Uterus (tissue), 2 donors: ENCODE results near the gene MAPK7.

ENCODE experiments used
- POLR2A ChIP-seq, 2 donors: fragments of 450-650 bp; IDR thresholded peaks; one replicate each; pipeline ENCODE4 v1.6.1; 2016; ENCODE audit warnings: antibody characterized with exemption in 2 of 2, mild to moderate bottlenecking in 1 of 2, moderate library complexity in 1 of 2
- TF ChIP-seq, protein P1 (sequence below), 4 experiments: fragments of 200-600 bp in 2 of 4; fragments of 450-650 bp in 2 of 4; sonication (generic) in 2 of 4; IDR thresholded peaks; one replicate each; pipeline ENCODE4 v1.5.1; 2016 to 2019; ENCODE audit warnings: antibody characterized with exemption in 4 of 4, mild to moderate bottlenecking in 2 of 4, moderate library complexity in 1 of 4

DNA sequence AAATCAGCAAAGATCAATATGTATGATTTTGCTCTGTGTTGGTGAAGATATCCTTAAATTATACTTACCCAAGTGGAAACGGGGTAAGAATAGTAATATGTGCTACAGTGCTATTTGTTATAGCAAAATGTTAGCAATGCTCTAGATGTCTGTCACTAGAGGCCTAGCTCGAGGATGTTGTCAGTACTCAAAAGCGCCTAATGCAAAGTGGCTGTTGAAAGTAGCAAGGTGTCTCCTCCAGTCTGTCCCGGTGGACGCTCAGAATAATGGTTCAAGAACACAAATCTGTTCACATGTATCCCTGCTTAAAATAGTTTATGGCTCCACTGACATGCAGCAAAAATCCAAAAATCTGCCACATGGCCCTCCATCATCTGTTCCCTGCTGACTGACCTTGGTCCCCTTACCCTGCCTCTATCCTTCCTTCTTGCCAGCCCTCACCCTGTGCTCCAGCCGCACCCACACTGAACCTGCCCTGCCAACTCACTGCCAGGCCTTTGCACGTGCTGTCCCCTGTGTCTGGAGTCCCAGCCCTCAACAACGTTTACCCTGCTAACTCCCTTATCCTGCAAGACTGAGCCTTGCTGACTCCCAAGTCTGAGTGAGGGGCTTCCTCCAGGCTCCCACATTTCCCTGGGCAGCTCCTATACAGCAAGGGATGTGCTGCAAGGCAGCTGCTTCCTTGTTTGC is 23.2 kb downstream of the MAPK7 start:
- TF ChIP-seq, protein P1, sequence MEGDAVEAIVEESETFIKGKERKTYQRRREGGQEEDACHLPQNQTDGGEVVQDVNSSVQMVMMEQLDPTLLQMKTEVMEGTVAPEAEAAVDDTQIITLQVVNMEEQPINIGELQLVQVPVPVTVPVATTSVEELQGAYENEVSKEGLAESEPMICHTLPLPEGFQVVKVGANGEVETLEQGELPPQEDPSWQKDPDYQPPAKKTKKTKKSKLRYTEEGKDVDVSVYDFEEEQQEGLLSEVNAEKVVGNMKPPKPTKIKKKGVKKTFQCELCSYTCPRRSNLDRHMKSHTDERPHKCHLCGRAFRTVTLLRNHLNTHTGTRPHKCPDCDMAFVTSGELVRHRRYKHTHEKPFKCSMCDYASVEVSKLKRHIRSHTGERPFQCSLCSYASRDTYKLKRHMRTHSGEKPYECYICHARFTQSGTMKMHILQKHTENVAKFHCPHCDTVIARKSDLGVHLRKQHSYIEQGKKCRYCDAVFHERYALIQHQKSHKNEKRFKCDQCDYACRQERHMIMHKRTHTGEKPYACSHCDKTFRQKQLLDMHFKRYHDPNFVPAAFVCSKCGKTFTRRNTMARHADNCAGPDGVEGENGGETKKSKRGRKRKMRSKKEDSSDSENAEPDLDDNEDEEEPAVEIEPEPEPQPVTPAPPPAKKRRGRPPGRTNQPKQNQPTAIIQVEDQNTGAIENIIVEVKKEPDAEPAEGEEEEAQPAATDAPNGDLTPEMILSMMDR (IDR thresholded peaks at IDR 0.05) = no peak
- no peak for TF ChIP-seq POLR2A (IDR thresholded peaks at IDR 0.05)
